Fibroblast of pulmonary artery (primary cell): ENCODE data around the gene NFIA.

ENCODE experiments used
- DNase-seq: peaks from one replicate; pipeline ENCODE4 v3.0.0-alpha.2; 2010; ENCODE audit warnings: low read depth
- H3K4me3 ChIP-seq: replicated peaks from 2 replicates; pipeline ENCODE4 v1.5.1; 2011; ENCODE audit warnings: low read depth, mild to moderate bottlenecking, control low read depth, low read length, moderate library complexity
- TF ChIP-seq, protein P1 (sequence below): IDR thresholded peaks from 2 replicates; pipeline ENCODE4 v1.5.1; 2011; ENCODE audit warnings: mild to moderate bottlenecking, control low read depth, low read length, inconsistent platforms; ENCODE audit errors: missing control alignments

The NFIA gene

DNA sequence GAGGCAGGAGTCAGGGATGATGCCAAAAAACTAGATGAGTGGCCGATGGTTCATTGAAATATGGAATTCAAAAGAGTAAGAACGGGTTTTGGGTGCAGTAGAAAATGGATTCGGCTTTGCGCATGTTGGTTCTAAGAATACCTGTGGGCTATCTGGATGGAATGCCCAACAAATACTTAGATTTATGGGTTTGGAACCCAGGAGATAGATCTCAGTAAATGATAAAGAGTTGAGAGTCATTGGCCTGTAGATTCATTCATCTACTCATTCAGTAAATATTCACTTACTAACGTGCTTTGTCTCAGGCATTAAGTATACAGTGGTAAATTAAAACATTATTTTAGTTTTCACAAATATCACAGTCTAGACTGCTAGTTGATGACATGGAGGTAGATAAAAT lies 247.7 kb downstream of the NFIA start:
- TF ChIP-seq, protein P1, sequence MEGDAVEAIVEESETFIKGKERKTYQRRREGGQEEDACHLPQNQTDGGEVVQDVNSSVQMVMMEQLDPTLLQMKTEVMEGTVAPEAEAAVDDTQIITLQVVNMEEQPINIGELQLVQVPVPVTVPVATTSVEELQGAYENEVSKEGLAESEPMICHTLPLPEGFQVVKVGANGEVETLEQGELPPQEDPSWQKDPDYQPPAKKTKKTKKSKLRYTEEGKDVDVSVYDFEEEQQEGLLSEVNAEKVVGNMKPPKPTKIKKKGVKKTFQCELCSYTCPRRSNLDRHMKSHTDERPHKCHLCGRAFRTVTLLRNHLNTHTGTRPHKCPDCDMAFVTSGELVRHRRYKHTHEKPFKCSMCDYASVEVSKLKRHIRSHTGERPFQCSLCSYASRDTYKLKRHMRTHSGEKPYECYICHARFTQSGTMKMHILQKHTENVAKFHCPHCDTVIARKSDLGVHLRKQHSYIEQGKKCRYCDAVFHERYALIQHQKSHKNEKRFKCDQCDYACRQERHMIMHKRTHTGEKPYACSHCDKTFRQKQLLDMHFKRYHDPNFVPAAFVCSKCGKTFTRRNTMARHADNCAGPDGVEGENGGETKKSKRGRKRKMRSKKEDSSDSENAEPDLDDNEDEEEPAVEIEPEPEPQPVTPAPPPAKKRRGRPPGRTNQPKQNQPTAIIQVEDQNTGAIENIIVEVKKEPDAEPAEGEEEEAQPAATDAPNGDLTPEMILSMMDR, result no peak
- H3K4me3 ChIP-seq, result no peak overlapping the region
- DNase-seq, result no peak

DNA sequence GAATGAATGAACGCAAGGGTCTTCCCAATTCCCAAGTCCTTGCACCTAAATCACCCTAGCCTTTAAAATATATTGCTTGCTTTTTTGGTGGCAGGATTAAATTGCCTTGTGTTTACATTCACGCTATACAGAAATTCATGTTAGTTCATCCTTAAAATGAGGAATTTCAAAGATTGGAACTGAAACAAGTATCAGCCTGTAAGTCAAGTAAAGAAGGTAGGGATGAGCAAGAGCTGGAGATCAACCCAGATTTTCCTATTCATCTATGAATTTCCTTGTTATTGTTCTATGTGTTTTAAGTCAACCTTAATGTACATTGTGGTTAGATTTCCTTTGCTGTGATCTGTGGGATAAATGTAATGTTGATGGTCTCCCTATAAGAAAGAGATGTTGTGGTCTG lies 248.2 kb downstream of the NFIA start:
- TF ChIP-seq, protein P1, result no peak
- DNase-seq, result no peak
- H3K4me3 ChIP-seq, result no peak overlapping the region

DNA sequence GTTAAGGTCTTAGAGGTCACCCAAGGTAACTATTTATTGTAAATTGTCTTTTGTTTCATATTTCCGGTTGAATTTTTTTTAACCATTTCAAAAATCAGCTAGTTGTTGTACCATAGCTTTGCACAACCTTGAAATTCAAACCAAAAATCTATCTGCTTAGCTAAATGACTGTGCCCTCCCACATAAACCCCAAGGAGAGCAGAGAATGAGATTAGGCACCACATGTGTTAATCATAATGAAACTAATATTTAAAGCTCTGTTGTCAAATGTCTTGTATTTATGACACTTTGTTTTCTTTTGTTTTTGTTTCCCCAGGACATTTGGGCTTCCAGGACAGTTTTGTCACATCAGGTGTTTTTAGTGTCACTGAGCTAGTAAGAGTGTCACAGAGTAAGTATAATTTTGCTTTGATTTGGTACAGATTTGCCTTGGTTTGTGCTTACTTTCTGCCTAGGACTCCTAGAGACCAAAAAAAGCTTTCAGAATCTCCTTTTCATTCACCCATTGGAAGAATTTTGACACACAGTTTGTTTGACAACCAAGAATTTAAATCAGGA lies 249.9 kb downstream of the NFIA start:
- TF ChIP-seq, protein P1, result no peak
- H3K4me3 ChIP-seq, result no peak overlapping the region
- DNase-seq, result no peak

DNA sequence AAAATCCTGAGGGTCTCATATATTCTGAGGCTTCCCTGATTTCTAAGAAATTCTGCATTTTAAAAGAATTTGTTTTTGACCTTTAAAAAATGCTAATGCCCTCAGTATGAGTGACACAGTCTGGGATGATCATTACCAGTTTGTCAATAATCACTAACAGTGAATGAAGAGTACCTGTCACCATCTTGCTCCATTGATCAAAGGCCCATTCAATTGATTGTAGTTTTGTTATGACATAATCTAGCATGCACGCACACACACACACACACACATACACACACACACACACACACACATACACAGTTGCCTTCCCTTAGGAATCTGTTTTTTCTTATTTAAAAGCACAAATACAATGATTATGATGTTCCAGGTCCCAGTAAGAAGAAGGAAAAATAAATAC lies 250.4 kb downstream of the NFIA start:
- no peak overlapping the region for H3K4me3 ChIP-seq
- TF ChIP-seq, protein P1, result no peak
- DNase-seq, result no peak

DNA sequence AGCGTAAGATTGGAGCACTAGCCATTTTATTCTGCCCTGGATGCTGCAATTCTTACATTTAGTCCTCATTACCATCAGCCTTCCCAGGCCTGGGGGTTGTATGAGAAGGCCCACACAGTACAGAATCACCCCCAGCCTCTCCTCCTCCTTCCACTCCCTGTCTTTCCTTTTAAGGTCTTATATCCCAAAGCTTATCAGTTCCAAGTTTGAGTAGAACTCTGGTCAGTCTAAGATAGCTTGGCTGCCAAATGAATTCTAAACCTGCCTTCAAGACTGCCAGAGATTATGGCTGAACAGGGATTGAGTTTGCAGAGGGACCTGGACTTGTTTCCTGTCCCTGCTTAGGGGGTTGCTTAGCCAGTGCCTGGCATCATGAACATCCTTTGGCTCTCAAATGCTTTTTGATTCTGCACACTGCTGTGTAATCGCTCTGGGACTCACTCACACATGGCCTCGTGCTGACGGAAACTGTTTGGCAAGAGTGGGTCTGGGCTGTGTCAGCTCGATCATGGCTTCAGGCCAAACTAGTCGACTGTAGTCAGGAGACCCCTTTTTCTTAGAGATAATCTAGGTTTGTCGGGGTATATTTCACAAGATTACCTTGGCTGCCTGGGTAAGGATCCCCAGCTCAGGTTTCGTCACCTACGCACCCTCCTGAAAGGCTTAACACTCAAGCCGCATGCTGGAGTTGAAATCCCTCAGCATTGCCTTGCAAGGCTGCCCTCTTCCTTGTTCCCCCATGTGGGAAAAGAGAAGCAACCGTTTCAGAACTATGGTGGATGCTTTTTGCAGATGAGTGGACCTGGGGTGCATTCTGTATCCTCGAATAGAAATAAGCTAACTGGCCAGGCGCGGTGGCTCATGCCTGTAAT lies 252.6 kb downstream of the NFIA start:
- H3K4me3 ChIP-seq, result no peak overlapping the region
- peak; percentile 81 for DNase-seq
- TF ChIP-seq, protein P1, result no peak

DNA sequence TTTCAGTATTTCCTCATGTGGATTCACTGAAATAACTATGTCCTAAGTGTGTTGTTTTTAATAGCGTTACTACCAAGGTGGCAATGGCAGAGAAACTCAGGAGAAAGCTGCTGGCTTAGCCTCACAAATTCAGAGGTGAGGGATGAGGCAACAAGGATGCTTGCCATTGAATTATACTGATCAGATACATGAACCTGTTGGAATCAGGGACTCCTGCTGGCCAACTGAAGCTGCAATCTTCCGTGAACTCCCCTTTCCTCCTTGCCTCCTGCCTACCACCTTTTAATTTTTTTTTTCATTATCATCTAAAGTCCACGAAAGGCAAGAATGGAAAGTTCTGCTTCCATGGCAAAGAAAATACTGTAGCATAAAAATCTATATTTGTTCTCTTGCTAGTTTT lies 254.7 kb downstream of the NFIA start:
- no peak overlapping the region for H3K4me3 ChIP-seq
- TF ChIP-seq, protein P1, result peak; percentile 34
- DNase-seq, result no peak
